ENCODE measurements around the gene TMEM123.
A peak's percentile ranks its signal among the peaks of the same experiment; 100 is the strongest.

The TMEM123 gene

DNA sequence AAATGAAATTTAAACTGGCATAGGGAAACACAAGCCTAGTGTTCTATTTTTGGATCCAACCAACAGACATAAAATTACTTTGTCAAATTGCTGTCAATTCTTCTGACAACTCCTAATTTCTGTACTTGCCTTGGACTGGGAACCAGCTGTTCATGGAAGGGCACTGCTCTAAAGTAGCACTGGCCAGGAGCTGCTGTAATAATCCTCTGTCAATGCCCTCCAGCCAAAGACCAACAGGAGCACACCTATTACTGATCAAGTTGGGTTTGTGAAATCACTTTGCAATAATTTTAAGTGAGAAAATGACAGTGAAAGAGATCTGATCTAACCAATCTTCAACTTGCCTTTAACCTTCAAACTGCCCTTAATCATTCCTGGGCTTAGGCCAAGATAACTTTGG, 18.9 kb upstream of the TMEM123 start:
- Histone ChIP-seq H3K4me1 (ENCODE audit: insufficient read depth, low read length, poor library complexity, severe bottlenecking) (peaks cover 90% of the 10 kb centered on the region), H3K4me2 (ENCODE audit: low read depth, low read length, poor library complexity, severe bottlenecking) (peak overlapping the region; percentile 61), H3K27me3 (ENCODE audit: insufficient read depth, low read length, poor library complexity, severe bottlenecking) (no peaks in the 10 kb centered on the region), H4K20me1 (ENCODE audit: insufficient read depth, low read length, poor library complexity, severe bottlenecking) (no peaks in the 10 kb centered on the region), H3K4me3 (ENCODE audit: low read length, poor library complexity, severe bottlenecking) (no peak overlapping the region), H3K9me3 (ENCODE audit: insufficient read depth, low read depth, low read length) (no peaks in the 10 kb centered on the region), H3K9ac (ENCODE audit: low read depth, low read length, poor library complexity, severe bottlenecking) (no peak overlapping the region), H3K36me3 (ENCODE audit: insufficient read depth, low read length) (no peaks in the 10 kb centered on the region), H3K9me2 (replicated peaks; ENCODE audit: low read depth, low read length) (no peaks in the 10 kb centered on the region), H3K79me2 (ENCODE audit: insufficient read depth, low read length) (no peaks in the 10 kb centered on the region), H3F3A (ENCODE audit: low read depth) (no peaks in the 10 kb centered on the region), H2AFZ (ENCODE audit: low read length) (no peak overlapping the region)
- TF ChIP-seq, protein P1, sequence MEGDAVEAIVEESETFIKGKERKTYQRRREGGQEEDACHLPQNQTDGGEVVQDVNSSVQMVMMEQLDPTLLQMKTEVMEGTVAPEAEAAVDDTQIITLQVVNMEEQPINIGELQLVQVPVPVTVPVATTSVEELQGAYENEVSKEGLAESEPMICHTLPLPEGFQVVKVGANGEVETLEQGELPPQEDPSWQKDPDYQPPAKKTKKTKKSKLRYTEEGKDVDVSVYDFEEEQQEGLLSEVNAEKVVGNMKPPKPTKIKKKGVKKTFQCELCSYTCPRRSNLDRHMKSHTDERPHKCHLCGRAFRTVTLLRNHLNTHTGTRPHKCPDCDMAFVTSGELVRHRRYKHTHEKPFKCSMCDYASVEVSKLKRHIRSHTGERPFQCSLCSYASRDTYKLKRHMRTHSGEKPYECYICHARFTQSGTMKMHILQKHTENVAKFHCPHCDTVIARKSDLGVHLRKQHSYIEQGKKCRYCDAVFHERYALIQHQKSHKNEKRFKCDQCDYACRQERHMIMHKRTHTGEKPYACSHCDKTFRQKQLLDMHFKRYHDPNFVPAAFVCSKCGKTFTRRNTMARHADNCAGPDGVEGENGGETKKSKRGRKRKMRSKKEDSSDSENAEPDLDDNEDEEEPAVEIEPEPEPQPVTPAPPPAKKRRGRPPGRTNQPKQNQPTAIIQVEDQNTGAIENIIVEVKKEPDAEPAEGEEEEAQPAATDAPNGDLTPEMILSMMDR (conservative IDR thresholded peaks at IDR 0.05; ENCODE audit: low read length): no peak
- TF ChIP-seq EZH2phosphoT487 (IDR thresholded peaks at IDR 0.05; ENCODE audit: borderline replicate concordance): no peak

DNA sequence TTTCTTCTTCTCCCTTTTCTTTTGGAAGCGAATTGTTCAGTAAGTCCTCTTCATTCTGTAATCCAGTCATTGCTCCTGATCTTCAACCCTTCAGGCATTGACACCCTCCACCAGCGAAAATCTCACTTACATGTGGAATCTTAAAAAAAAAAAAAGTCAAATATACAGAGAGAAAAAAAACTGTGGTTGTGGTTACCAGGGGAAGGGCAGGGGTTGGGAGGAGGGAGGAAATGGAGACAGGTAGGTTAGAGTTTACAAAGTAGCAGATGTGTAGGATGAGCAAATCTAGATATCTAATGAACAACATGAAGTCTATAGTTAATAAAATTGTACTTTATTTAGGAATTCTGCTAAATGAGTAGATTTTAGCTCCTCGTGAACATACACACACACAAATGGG, 17.7 kb upstream of the TMEM123 start:
- no peak for TF ChIP-seq EZH2phosphoT487 (IDR thresholded peaks at IDR 0.05; ENCODE audit: borderline replicate concordance)
- TF ChIP-seq, protein P1 (conservative IDR thresholded peaks at IDR 0.05; ENCODE audit: low read length): no peak
- H3K79me2 ChIP-seq (ENCODE audit: insufficient read depth, low read length): no peaks in the 10 kb centered on the region
- H3K4me2 ChIP-seq (ENCODE audit: low read depth, low read length, poor library complexity, severe bottlenecking): peak overlapping the region; percentile 61
- H3K9me2 ChIP-seq (replicated peaks; ENCODE audit: low read depth, low read length): no peaks in the 10 kb centered on the region
- H3K36me3 ChIP-seq (ENCODE audit: insufficient read depth, low read length): no peaks in the 10 kb centered on the region
- no peaks in the 10 kb centered on the region for H3K9me3 ChIP-seq (ENCODE audit: insufficient read depth, low read depth, low read length)
- H3K9ac ChIP-seq (ENCODE audit: low read depth, low read length, poor library complexity, severe bottlenecking): peak overlapping the region; percentile 38
- peak overlapping the region; percentile 33 for H3K4me3 ChIP-seq (ENCODE audit: low read length, poor library complexity, severe bottlenecking)
- peaks cover 90% of the 10 kb centered on the region for H3K4me1 ChIP-seq (ENCODE audit: insufficient read depth, low read length, poor library complexity, severe bottlenecking)
- no peaks in the 10 kb centered on the region for H4K20me1 ChIP-seq (ENCODE audit: insufficient read depth, low read length, poor library complexity, severe bottlenecking)
- no peaks in the 10 kb centered on the region for H3F3A ChIP-seq (ENCODE audit: low read depth)
- H3K27me3 ChIP-seq (ENCODE audit: insufficient read depth, low read length, poor library complexity, severe bottlenecking): no peaks in the 10 kb centered on the region
- H2AFZ ChIP-seq (ENCODE audit: low read length): no peak overlapping the region

DNA sequence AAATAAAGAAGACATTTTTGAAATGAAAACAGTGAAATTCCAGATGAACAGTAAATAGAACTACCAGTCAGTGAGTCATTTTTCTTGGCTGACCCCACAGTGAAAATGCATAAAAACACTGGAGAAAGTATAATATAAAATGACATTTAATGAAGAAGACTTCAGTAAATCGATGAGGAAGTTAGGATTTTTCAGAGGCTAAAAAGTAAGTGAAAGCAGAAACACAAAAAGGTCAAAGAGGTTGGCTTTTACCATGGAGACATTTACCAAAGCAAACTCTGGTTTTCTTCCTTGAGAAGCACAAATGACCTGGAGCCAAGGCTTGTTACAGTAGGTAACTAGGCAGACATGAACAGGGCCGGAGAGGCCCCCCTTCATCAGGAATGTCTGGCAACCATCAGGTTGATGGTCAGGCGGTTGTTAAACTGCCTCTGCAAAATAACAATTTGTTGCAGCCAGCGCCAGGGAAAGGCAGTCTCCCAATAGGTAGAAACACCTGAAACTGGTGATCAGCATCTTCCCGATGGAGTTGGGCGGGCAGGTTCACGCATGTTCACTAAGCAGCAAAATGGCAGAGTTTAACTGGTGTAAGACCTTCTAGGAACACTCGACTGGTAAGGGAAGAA, 16.7 kb upstream of the TMEM123 start:
- TF ChIP-seq, protein P1 (conservative IDR thresholded peaks at IDR 0.05; ENCODE audit: low read length): no peak
- no peak for TF ChIP-seq EZH2phosphoT487 (IDR thresholded peaks at IDR 0.05; ENCODE audit: borderline replicate concordance)
- no peaks in the 10 kb centered on the region for H3K27me3 ChIP-seq (ENCODE audit: insufficient read depth, low read length, poor library complexity, severe bottlenecking)
- H3K79me2 ChIP-seq (ENCODE audit: insufficient read depth, low read length): no peaks in the 10 kb centered on the region
- no peaks in the 10 kb centered on the region for H3K9me2 ChIP-seq (replicated peaks; ENCODE audit: low read depth, low read length)
- H3K4me1 ChIP-seq (ENCODE audit: insufficient read depth, low read length, poor library complexity, severe bottlenecking): peaks cover 93% of the 10 kb centered on the region
- peak overlapping the region; percentile 38 for H3K9ac ChIP-seq (ENCODE audit: low read depth, low read length, poor library complexity, severe bottlenecking)
- H3K9me3 ChIP-seq (ENCODE audit: insufficient read depth, low read depth, low read length): no peaks in the 10 kb centered on the region
- H3K36me3 ChIP-seq (ENCODE audit: insufficient read depth, low read length): no peaks in the 10 kb centered on the region
- no peak overlapping the region for H3K4me3 ChIP-seq (ENCODE audit: low read length, poor library complexity, severe bottlenecking)
- H4K20me1 ChIP-seq (ENCODE audit: insufficient read depth, low read length, poor library complexity, severe bottlenecking): no peaks in the 10 kb centered on the region
- peak overlapping the region; percentile 61 for H3K4me2 ChIP-seq (ENCODE audit: low read depth, low read length, poor library complexity, severe bottlenecking)
- H2AFZ ChIP-seq (ENCODE audit: low read length): 0 out of 2 replicates have a peak overlapping the region, but pooled peaks have one; percentile 7
- 0 out of 2 replicates have a peak, but pooled peaks cover 4% of the 10 kb centered on the region for H3F3A ChIP-seq (ENCODE audit: low read depth)

All from Loucy (cell line).